ENCODE data around the gene COL6A5.

COL6A5 gene

DNA sequence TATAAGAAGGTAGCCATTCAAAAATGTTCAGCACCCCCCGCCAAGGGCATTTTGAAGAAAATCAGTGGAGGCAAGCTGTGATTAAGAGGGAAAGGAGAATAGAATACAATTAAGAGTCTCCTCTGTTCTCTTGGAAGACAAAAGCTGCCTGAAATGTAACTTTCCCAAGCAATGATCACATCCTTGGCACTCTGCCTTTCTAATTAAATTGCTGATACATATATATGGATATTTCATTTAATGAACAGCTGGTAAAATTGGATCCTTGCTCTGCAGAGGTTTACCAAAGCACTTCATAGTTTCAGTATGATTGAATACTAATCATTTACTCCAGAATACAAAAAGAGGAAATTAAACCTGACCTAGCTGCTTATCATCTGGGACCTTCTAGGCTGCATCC lies 182.0 kb downstream of the COL6A5 start:
- Histone ChIP-seq H3K9me2 (ENCODE audit: low read depth, low read length) (no peaks in the 10 kb centered on the region), H3K27ac (ENCODE audit: low read depth, low read length, poor library complexity, severe bottlenecking) (no peak overlapping the region), H3K9me3 (ENCODE audit: low read length) (no peaks in the 10 kb centered on the region), H4K20me1 (ENCODE audit: insufficient read depth, low read length) (no peaks in the 10 kb centered on the region), H3K4me2 (ENCODE audit: low read length) (no peak overlapping the region), H2AFZ (ENCODE audit: low read length) (no peak overlapping the region), H3K9ac (ENCODE audit: low read length) (no peak overlapping the region), H3K4me3 (ENCODE audit: low read depth, low read length, poor library complexity, severe bottlenecking) (no peak overlapping the region), H3K36me3 (ENCODE audit: insufficient read depth, low read length) (no peaks in the 10 kb centered on the region), H3K27me3 (ENCODE audit: insufficient read depth, low read length) (no peaks in the 10 kb centered on the region), H3K79me2 (ENCODE audit: insufficient read depth, low read length) (no peaks in the 10 kb centered on the region), H3K4me1 (ENCODE audit: insufficient read depth, low read length, severe bottlenecking) (no peaks in the 10 kb centered on the region), H3F3A (ENCODE audit: insufficient read depth, low read length) (no peaks in the 10 kb centered on the region)
- TF ChIP-seq EZH2 (IDR thresholded peaks at IDR 0.05; ENCODE audit: borderline replicate concordance, low read length): no peak
- TF ChIP-seq, protein P1, sequence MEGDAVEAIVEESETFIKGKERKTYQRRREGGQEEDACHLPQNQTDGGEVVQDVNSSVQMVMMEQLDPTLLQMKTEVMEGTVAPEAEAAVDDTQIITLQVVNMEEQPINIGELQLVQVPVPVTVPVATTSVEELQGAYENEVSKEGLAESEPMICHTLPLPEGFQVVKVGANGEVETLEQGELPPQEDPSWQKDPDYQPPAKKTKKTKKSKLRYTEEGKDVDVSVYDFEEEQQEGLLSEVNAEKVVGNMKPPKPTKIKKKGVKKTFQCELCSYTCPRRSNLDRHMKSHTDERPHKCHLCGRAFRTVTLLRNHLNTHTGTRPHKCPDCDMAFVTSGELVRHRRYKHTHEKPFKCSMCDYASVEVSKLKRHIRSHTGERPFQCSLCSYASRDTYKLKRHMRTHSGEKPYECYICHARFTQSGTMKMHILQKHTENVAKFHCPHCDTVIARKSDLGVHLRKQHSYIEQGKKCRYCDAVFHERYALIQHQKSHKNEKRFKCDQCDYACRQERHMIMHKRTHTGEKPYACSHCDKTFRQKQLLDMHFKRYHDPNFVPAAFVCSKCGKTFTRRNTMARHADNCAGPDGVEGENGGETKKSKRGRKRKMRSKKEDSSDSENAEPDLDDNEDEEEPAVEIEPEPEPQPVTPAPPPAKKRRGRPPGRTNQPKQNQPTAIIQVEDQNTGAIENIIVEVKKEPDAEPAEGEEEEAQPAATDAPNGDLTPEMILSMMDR (IDR thresholded peaks at IDR 0.05; ENCODE audit: low read length): no peak

DNA sequence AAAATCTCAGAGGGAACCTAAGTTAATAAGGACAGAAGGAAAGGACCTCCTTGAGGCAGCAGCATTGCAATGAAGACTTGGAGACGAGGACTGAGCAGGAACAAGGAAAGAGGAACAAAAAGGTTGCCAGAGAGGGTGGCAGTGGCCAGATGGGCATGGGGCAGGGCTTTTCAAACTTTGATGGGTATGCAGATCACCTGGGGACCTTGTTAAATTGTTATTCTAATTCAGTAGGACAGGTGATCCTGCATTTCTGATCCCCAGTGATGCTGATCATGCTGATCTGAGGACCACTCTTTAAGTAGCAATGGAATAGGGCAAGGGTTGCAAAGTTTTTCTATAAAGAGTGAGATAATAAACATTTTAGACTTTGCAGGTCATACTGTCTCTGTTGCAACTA lies 182.6 kb downstream of the COL6A5 start:
- Histone ChIP-seq H3K27me3 (ENCODE audit: insufficient read depth, low read length) (no peaks in the 10 kb centered on the region), H4K20me1 (ENCODE audit: insufficient read depth, low read length) (no peaks in the 10 kb centered on the region), H3K9me2 (ENCODE audit: low read depth, low read length) (no peaks in the 10 kb centered on the region), H3K4me2 (ENCODE audit: low read length) (no peak overlapping the region), H2AFZ (ENCODE audit: low read length) (no peak overlapping the region), H3K9ac (ENCODE audit: low read length) (no peak overlapping the region), H3K27ac (ENCODE audit: low read depth, low read length, poor library complexity, severe bottlenecking) (no peak overlapping the region), H3K9me3 (ENCODE audit: low read length) (no peaks in the 10 kb centered on the region), H3K79me2 (ENCODE audit: insufficient read depth, low read length) (no peaks in the 10 kb centered on the region), H3K4me1 (ENCODE audit: insufficient read depth, low read length, severe bottlenecking) (no peaks in the 10 kb centered on the region), H3K4me3 (ENCODE audit: low read depth, low read length, poor library complexity, severe bottlenecking) (no peak overlapping the region), H3F3A (ENCODE audit: insufficient read depth, low read length) (no peaks in the 10 kb centered on the region), H3K36me3 (ENCODE audit: insufficient read depth, low read length) (no peaks in the 10 kb centered on the region)
- TF ChIP-seq, protein P1 (IDR thresholded peaks at IDR 0.05; ENCODE audit: low read length): no peak
- TF ChIP-seq EZH2 (IDR thresholded peaks at IDR 0.05; ENCODE audit: borderline replicate concordance, low read length): no peak

DNA sequence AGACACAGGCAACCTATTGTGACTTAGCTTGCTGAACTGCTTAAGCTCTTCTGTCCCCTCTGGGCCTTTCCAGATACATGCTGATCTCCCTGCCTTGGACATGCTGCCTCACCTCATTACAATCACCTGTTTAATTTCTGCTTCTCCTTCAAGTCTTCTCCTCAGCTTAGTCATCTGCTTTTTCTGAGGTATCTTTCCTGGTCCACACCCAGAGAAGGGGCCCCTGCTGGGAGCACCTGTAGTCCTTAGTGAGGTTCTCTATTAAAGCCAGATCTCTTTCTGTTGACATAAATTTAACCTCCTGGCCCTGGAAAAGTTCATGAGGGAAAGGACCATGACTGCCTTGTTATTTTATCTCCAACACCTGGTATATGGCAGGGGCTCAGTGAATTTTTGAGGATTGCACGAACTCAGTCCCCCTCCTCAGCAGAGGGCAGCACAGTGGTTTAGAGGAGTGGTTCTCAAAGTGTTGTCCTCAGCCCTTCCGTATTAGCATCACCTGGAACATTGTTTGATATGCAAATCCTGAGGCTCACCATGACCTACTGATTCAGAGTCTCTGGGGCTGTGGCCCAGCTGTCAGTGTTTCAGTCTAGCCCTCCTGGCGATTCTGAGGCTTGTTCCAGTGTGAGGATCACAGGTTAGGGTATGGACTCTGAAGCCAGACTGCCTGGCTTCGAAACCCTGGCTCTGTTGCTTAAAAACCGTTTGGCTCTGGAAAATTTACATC lies 184.2 kb downstream of the COL6A5 start:
- Histone ChIP-seq H3K9ac (ENCODE audit: low read length) (no peak overlapping the region), H4K20me1 (ENCODE audit: insufficient read depth, low read length) (no peaks in the 10 kb centered on the region), H3K27me3 (ENCODE audit: insufficient read depth, low read length) (no peaks in the 10 kb centered on the region), H3K9me2 (ENCODE audit: low read depth, low read length) (no peaks in the 10 kb centered on the region), H3K9me3 (ENCODE audit: low read length) (no peaks in the 10 kb centered on the region), H3K36me3 (ENCODE audit: insufficient read depth, low read length) (no peaks in the 10 kb centered on the region), H3K4me3 (ENCODE audit: low read depth, low read length, poor library complexity, severe bottlenecking) (no peak overlapping the region), H3K4me2 (ENCODE audit: low read length) (no peak overlapping the region), H3K79me2 (ENCODE audit: insufficient read depth, low read length) (no peaks in the 10 kb centered on the region), H3F3A (ENCODE audit: insufficient read depth, low read length) (no peaks in the 10 kb centered on the region), H3K27ac (ENCODE audit: low read depth, low read length, poor library complexity, severe bottlenecking) (no peak overlapping the region), H3K4me1 (ENCODE audit: insufficient read depth, low read length, severe bottlenecking) (no peaks in the 10 kb centered on the region), H2AFZ (ENCODE audit: low read length) (no peak overlapping the region)
- TF ChIP-seq EZH2 (IDR thresholded peaks at IDR 0.05; ENCODE audit: borderline replicate concordance, low read length): no peak

DNA sequence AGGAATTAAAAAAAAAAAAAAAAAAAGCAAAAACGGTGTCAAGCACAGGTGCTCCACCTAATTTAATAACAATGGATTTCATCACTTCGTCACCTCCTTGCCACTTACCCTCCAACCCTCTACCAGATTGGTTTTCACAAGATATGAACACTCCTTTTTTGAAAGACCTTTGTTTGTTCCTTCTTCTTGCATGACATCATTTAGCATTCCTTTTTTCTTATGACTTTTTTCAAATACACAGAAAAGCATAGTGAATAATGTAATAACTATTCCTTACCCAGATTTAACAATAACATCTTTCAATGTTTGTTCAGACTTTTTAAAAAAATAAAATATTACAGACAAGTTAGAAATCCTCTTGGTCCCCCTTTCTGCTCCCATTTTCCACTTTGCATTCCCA lies 187.8 kb downstream of the COL6A5 start:
- TF ChIP-seq, protein P1 (IDR thresholded peaks at IDR 0.05; ENCODE audit: low read length): no peak
- TF ChIP-seq EZH2 (IDR thresholded peaks at IDR 0.05; ENCODE audit: borderline replicate concordance, low read length): no peak
- no peaks in the 10 kb centered on the region for H3K27me3 ChIP-seq (ENCODE audit: insufficient read depth, low read length)
- H3K9me2 ChIP-seq (ENCODE audit: low read depth, low read length): no peaks in the 10 kb centered on the region
- no peaks in the 10 kb centered on the region for H3K36me3 ChIP-seq (ENCODE audit: insufficient read depth, low read length)
- H3K9me3 ChIP-seq (ENCODE audit: low read length): no peaks in the 10 kb centered on the region
- no peak overlapping the region for H3K4me2 ChIP-seq (ENCODE audit: low read length)
- H3K79me2 ChIP-seq (ENCODE audit: insufficient read depth, low read length): no peaks in the 10 kb centered on the region
- no peaks in the 10 kb centered on the region for H3K4me1 ChIP-seq (ENCODE audit: insufficient read depth, low read length, severe bottlenecking)
- no peak overlapping the region for H3K9ac ChIP-seq (ENCODE audit: low read length)
- H3K4me3 ChIP-seq (ENCODE audit: low read depth, low read length, poor library complexity, severe bottlenecking): no peak overlapping the region
- no peaks in the 10 kb centered on the region for H3F3A ChIP-seq (ENCODE audit: insufficient read depth, low read length)
- no peaks in the 10 kb centered on the region for H4K20me1 ChIP-seq (ENCODE audit: insufficient read depth, low read length)
- no peak overlapping the region for H3K27ac ChIP-seq (ENCODE audit: low read depth, low read length, poor library complexity, severe bottlenecking)
- no peak overlapping the region for H2AFZ ChIP-seq (ENCODE audit: low read length)

Data from OCI-LY1 (cell line).